GM13977 (cell line): ENCODE measurements around the gene PLGRKT.

Experiments used
- DNase-seq: peaks from one replicate; pipeline ENCODE4 v3.0.0; 2012; ENCODE audit warnings: low spot score
- in situ Hi-C: fragments of 300-500 bp; cut with MboI; formaldehyde crosslinking; loops from one replicate; pipeline ENCODE4 v1.12.0; 2022; ENCODE audit warnings: low sequenced_read_pairs, low pct_unique_long_range_greater_than_20kb, mixed read lengths, inconsistent platforms; ENCODE audit not compliant: unreplicated experiment
- TF ChIP-seq, protein P1 (sequence below): IDR thresholded peaks from 2 replicates; pipeline ENCODE4 v1.5.1; 2012; ENCODE audit warnings: mild to moderate bottlenecking, control low read depth; ENCODE audit not compliant: insufficient read depth; ENCODE audit errors: extremely low read depth, missing control alignments

Gene PLGRKT

DNA sequence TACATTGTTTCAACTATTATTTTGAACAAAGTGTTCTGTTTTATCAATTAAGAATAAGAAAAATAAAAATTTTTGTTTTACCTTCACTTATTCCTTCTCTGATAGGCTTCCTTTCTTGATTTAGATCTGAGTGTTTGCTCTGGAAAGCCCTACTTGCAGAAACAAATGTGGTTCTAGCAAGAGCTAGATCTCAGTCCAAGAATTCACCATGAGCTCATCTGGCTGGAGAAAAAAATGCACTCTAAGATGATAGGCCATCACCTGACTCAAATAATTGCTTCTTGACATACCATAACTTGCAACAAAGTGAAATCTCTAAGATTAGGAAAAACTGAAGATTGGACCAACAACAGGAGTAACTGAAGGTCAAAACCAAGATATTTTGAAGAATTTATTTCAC is 126.9 kb downstream of the PLGRKT start:
- DNase-seq: no peak

More for the DNA sequence above, 126.9 kb downstream of the PLGRKT start:
- TF ChIP-seq, protein P1, sequence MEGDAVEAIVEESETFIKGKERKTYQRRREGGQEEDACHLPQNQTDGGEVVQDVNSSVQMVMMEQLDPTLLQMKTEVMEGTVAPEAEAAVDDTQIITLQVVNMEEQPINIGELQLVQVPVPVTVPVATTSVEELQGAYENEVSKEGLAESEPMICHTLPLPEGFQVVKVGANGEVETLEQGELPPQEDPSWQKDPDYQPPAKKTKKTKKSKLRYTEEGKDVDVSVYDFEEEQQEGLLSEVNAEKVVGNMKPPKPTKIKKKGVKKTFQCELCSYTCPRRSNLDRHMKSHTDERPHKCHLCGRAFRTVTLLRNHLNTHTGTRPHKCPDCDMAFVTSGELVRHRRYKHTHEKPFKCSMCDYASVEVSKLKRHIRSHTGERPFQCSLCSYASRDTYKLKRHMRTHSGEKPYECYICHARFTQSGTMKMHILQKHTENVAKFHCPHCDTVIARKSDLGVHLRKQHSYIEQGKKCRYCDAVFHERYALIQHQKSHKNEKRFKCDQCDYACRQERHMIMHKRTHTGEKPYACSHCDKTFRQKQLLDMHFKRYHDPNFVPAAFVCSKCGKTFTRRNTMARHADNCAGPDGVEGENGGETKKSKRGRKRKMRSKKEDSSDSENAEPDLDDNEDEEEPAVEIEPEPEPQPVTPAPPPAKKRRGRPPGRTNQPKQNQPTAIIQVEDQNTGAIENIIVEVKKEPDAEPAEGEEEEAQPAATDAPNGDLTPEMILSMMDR: no peak
- in situ Hi-C loops: no loop called here
